AG09319 (cell line): ENCODE results near the gene MICAL3.

ENCODE experiments used
- DNase-seq: peaks from one replicate; pipeline ENCODE4 v3.0.0-alpha.2; 2010; ENCODE audit warnings: low read depth; ENCODE audit errors: extremely low read depth
- TF ChIP-seq, protein P1 (sequence below): IDR thresholded peaks from 2 replicates; pipeline ENCODE4 v1.5.1; 2011; ENCODE audit warnings: low read depth, mild to moderate bottlenecking, inconsistent platforms, low read length, moderate library complexity

The MICAL3 gene

DNA sequence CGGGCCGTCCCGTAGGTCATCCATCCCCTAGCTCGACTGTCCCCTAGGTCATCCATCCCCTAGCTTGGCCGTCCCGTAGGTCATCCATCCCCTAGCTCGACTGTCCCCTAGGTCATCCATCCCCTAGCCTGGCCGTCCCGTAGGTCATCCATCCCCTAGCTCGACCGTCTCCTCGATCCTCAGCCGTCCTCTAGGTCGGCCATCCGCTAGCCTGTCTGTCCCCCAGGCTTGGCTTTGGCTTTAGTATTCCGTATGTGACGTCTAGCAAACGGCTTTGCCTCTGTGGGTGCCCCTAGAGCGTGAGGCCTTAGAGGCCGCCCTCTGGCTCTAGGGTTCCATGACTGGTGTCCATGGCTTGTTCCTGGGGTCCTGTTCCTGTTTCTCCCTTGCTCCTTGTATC, 209.5 kb downstream of the MICAL3 start:
- no peak for DNase-seq
- TF ChIP-seq, protein P1, sequence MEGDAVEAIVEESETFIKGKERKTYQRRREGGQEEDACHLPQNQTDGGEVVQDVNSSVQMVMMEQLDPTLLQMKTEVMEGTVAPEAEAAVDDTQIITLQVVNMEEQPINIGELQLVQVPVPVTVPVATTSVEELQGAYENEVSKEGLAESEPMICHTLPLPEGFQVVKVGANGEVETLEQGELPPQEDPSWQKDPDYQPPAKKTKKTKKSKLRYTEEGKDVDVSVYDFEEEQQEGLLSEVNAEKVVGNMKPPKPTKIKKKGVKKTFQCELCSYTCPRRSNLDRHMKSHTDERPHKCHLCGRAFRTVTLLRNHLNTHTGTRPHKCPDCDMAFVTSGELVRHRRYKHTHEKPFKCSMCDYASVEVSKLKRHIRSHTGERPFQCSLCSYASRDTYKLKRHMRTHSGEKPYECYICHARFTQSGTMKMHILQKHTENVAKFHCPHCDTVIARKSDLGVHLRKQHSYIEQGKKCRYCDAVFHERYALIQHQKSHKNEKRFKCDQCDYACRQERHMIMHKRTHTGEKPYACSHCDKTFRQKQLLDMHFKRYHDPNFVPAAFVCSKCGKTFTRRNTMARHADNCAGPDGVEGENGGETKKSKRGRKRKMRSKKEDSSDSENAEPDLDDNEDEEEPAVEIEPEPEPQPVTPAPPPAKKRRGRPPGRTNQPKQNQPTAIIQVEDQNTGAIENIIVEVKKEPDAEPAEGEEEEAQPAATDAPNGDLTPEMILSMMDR = no peak

DNA sequence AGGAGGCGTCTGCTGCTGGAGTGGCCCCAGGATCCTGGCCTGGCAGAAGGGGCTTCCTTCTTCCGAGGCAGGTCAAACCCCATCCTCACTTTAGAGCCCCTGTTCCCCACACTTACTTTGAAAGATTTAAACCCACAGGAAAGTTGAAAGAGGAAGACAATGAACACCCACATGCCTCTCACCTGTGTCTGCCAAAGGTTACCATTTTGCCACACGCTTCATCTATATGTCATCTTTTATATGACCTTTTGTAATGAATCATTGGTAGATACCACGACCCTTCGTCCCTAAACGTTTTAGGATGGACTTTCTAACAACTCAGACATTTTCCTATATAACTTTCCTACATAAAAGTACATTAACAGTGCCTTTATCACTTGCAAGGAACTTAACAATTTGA, 210.3 kb downstream of the MICAL3 start:
- TF ChIP-seq, protein P1 = no peak
- DNase-seq = no peak

DNA sequence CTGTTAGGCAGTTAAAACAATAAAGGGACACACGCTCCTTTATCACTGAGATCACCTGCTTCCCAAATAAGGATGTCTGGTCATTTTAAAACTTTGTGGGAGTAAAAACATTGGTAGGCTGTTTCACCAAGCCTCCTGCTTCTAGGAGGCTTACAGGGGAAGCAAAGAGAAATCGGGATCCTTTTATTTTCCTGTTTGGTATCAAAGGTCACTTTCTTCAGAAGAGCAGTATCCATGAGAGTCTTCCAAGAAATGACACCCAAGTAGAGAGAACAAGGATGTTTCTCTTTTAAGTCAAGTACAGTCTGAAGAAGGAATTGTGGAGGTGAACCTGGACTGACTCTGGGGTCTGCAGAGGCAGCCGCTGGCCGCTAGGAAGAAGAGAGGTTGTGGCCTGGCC, 213.2 kb downstream of the MICAL3 start:
- no peak for DNase-seq
- TF ChIP-seq, protein P1 = no peak

DNA sequence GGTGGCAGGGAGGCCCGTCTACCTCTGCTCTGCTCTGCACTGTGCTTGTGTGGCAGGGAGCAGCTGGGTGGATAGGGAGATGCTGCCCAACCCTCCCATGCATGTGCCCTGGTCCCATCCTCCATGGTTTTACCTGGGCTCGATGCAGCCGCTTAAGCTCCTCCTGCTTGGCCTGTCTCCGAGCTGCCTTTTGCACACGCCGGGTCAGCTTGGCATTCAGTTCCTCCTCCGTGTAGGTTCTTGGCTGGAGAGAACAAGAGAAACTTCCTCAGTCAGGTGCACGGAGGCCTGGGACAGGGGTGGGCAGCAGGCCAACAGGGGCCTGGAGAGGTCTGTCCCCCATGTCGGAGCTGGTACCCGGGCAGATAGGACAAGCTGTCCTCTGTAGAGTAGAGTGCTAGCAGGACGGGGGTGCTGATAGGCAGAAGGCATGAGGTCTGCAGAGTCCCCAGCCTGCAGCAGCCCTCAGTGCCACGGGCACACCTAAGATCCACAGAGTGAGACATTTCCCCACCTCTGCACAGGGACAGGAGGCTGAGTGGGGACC, 213.7 kb downstream of the MICAL3 start:
- TF ChIP-seq, protein P1 = no peak
- DNase-seq = no peak

DNA sequence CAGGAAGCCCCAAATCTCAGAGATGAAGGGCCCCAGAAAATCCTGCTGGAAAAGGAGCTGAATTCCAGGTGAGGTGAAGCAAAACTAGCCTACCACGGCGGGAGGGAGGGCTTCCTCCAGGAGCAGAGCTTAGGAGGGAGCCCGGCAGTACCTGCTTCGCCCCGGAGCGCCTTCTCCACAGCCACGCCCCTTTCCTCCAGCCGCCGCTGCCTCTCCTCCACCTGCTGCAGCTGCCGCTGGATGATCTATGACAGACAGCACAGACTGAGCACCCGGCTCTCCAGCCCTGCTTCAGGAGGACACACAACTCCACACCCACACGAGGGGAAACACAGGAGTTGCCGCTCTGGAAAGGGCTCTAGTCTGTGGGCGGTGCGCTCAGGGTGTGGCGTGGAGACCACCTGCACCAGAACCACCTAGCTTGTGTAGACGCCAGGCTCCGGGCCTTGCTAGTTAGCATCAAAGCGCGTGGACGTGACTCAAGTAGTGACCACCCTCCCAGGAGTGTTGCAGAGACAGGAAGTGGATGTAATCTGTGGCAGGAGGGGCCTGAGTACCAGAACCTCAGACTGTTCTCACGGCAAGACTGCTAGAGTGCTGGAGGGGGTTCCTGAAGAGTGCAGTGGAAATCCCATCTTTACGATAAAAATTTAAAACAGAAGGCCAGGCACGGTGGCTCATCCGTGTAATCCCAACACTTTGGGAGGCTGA, 215.5 kb downstream of the MICAL3 start:
- TF ChIP-seq, protein P1 = no peak
- no peak for DNase-seq

DNA sequence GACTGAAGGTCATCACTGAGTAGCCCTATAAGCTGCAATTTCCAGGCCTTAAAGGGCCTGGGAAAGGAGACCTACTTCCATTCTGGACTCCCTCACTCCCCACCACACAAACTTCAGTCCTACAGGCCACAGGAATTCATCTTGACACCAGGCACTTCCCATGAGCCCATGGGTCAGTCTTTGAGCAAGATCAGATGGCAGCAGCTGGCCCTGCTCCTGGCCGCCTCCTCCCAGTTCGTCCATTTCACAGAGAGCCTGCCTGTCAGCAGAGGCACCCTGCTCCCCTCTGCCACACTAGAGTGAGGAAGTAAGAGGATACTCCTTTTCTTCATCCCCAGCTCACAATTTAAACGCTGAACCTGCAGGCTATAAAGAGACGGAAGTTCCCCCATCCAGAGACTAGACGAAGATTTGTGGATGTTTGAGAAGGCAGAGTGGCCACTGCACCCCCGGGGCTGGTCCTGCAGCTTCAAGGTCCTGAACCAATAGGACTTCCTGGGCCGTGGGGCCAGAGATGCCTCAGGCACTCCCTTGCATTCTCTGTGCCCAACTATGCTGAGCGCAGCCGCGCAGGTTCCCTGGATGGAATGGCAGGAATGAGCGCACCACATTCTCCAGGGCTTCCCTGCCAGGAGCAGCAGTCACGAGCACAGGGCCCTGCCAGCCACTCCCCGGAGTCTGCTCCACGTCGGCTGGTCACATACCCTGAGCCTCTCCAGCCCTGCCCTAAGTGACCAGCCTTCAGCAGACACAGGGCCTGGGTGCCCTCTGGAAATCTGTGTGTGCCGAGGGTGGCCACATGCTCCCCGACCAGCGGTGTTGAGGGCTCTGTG, 216.6 kb downstream of the MICAL3 start:
- TF ChIP-seq, protein P1 = no peak
- DNase-seq = peak; percentile 29

DNA sequence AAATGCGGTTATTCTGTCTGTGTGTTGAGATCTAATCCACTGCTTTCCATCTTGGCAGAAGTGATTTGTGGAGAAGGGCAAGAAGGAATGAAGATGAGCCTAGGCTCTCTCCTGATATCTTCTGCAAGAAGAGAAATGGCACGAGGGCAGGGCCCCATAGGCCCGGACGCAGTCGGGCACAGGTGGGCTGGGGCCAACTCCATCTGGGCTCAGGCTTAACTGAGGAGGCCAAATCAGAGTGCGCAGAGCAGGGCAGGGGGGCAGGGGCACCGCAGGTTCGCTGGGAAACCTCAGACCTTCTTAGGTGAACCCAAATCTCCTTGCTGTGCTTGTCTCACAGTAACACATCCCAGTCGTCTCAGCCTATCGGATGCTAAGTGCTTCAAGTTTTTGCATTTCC, 217.3 kb downstream of the MICAL3 start:
- TF ChIP-seq, protein P1 = no peak

More for the DNA sequence above, 217.3 kb downstream of the MICAL3 start:
- DNase-seq = no peak
